Measurements from ENCODE around the gene IGFLR1. TPM values are rescaled to one million over a fixed set of nuclear protein-coding genes. Genes with fewer than 3 reads are reported as not detected.

Gene IGFLR1
- total RNA-seq, 5 donors from 2014 or later (not counting 1 experiment from before 2014, with no cell fraction given): 54.7 to 123 (median 98.1) TPM

DNA sequence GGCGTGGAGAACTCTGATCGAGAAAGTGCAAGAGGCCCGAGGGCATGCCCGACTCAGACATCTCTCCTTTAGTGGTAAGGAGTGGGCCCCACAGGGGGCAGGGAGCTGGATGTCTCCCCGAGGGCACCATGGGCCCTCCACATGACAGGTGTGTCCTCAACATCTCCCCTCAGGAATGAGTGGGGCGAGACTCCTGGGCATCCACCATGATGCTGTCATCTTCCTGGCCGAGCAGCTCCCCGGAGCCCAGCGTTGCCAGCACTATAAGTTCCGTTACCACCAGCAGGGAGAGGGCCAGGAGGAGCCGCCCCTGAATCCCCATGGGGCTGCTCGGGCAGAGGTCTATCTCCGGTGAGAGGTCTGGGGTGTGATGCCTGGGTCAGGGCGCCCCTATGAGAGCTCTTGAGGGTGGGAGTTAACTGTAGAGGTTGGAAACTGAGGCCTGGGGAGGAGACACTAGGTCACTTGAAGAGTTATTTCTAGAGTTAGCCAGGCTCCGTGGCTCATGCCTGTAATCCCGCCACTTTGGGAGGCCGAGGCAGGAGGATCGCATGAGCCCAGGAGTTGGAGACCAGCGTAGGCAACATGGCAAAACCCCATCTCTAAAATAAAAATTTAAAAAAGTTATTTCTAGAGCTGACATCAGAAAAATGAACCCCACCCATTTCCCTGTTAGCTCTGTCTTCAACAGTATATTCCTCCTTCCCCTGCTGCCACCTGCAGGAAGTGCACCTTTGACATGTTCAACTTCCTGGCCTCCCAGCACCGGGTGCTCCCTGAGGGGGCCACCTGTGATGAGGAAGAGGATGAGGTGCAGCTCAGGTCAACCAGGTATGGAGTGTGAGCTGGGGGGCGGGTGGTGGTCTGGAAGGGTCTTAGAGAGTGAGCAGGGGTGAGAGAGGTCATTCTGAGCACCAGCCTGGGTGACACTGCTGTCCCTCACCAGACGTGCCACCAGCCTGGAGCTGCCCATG lies 5.1 kb downstream of the IGFLR1 start:
- Histone ChIP-seq H3K4me1 (ENCODE audit: control insufficient read depth in 1 of 2, extremely low read depth in 1 of 2, insufficient read depth in 2 of 2, low read length in 2 of 2) (peaks cover 0 to 45% of the 10 kb centered on the region in 2 experiments), H3K27me3 (replicated peaks in 1 of 2; ENCODE audit: control insufficient read depth in 2 of 2, extremely low read depth in 1 of 2, insufficient read depth in 2 of 2, low read length in 1 of 2) (no peaks in the 10 kb centered on the region), H3K36me3 (ENCODE audit: control insufficient read depth in 2 of 2, extremely low read depth in 1 of 2, insufficient read depth in 1 of 2, low read length in 1 of 2) (peaks cover 12 to 64% of the 10 kb centered on the region in 2 donors), H3K27ac (ENCODE audit: low read length) (no peak overlapping the region), H3K9me3 (no peaks in the 10 kb centered on the region), H3K4me3 (ENCODE audit: control insufficient read depth in 1 of 2, extremely low read depth in 1 of 2, low read length in 1 of 2) (no peak overlapping the region)
- WGBS (ENCODE audit: insufficient coverage): 78% methylated on average over 11 of the region's 22 CpGs
- peak in 5 of 35 experiments; percentile 27 to 52 (median 34) for DNase-seq
- peaks cover 23% of the 10 kb centered on the region for H3K36me3 Mint-ChIP-seq
- peak overlapping the region; percentile 68 to 78 for H3K27ac Mint-ChIP-seq
- H3K9me3 Mint-ChIP-seq: no peaks in the 10 kb centered on the region
- peaks cover 35 to 52% (median 48%) of the 10 kb centered on the region in 3 donors for H3K4me1 Mint-ChIP-seq
- no peaks in the 10 kb centered on the region for H3K27me3 Mint-ChIP-seq
- ChIA-PET POLR2A (no interaction called here), CTCF (interaction anchor here (0.7 to 1.0 kb wide), 2 partner anchors 36 to 43 kb away, joined by 4 to 5 read pairs; no protein-coding TSS in a partner anchor)
- H3K4me3 Mint-ChIP-seq: no peak overlapping the region
- no peak for ATAC-seq (replicated peaks in 1 of 4)

DNA sequence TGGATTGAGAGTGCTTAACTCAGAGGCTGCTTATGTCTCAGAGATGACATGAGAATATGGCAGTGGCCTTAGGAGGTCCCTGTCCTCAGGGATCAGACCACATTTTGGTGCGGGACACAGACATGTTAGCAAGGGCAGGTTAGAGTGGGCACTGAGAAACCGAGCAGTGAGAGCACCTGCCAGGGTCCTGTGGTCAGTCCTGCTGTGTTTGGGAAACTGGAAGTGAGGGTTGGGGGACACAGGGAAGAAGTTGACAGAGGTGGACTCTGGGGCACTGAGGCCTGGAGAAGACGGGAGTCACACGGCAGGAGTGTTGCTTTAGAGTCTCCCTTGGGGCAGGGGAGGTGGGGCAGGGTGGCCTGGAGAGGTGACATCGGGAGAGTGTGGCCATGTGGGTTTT lies 7.4 kb downstream of the IGFLR1 start:
- no peaks in the 10 kb centered on the region for H3K27me3 Mint-ChIP-seq
- H3K4me1 Mint-ChIP-seq: peaks cover 33 to 53% (median 36%) of the 10 kb centered on the region in 3 donors
- H3K36me3 Mint-ChIP-seq: peaks cover 38% of the 10 kb centered on the region
- DNase-seq (no peak), ATAC-seq (replicated peaks in 1 of 4) (no peak)
- CTCF ChIA-PET: no interaction called here
- Histone ChIP-seq H3K4me3 (ENCODE audit: control insufficient read depth in 1 of 2, extremely low read depth in 1 of 2, low read length in 1 of 2) (no peak overlapping the region), H3K27me3 (replicated peaks in 1 of 2; ENCODE audit: control insufficient read depth in 2 of 2, extremely low read depth in 1 of 2, insufficient read depth in 2 of 2, low read length in 1 of 2) (no peaks in the 10 kb centered on the region), H3K4me1 (ENCODE audit: control insufficient read depth in 1 of 2, extremely low read depth in 1 of 2, insufficient read depth in 2 of 2, low read length in 2 of 2) (peaks cover 0 to 23% of the 10 kb centered on the region in 2 experiments), H3K9me3 (no peaks in the 10 kb centered on the region), H3K27ac (ENCODE audit: low read length) (no peak overlapping the region), H3K36me3 (ENCODE audit: control insufficient read depth in 2 of 2, extremely low read depth in 1 of 2, insufficient read depth in 1 of 2, low read length in 1 of 2) (peaks cover 23 to 87% of the 10 kb centered on the region in 2 donors)
- POLR2A ChIA-PET: no interaction called here
- 93% methylated on average over 4 of the region's 5 CpGs for WGBS (ENCODE audit: insufficient coverage)
- no peaks in the 10 kb centered on the region for H3K9me3 Mint-ChIP-seq
- peak overlapping the region; percentile 19 to 77 for H3K27ac Mint-ChIP-seq
- no peak overlapping the region for H3K4me3 Mint-ChIP-seq

DNA sequence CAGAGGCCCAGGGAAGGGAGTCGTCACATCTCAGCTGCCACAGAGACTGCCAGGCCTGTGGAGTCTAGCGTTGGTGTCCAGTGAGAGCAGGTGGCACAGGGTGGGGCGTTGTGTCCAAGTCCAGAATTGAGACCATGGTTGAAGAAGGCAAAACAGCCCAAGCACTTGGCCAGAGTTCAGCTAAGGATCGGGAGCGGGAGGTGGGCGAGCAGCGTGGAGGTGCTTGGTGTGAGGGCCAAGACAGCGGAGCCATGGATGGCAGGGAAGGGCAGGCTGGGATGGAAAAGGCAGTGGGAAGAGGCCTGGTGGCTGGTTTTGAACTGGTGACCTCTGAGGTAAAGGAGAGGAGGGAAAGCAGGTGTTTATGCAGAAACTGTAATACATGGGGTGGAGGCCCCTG lies 8.0 kb downstream of the IGFLR1 start:
- Histone ChIP-seq H3K27me3 (replicated peaks in 1 of 2; ENCODE audit: control insufficient read depth in 2 of 2, extremely low read depth in 1 of 2, insufficient read depth in 2 of 2, low read length in 1 of 2) (no peaks in the 10 kb centered on the region), H3K4me3 (ENCODE audit: control insufficient read depth in 1 of 2, extremely low read depth in 1 of 2, low read length in 1 of 2) (no peak overlapping the region), H3K9me3 (no peaks in the 10 kb centered on the region), H3K36me3 (ENCODE audit: control insufficient read depth in 2 of 2, extremely low read depth in 1 of 2, insufficient read depth in 1 of 2, low read length in 1 of 2) (peaks cover 23 to 88% of the 10 kb centered on the region in 2 donors), H3K27ac (ENCODE audit: low read length) (no peak overlapping the region), H3K4me1 (ENCODE audit: control insufficient read depth in 1 of 2, extremely low read depth in 1 of 2, insufficient read depth in 2 of 2, low read length in 2 of 2) (peaks cover 0 to 17% of the 10 kb centered on the region in 2 experiments)
- H3K4me3 Mint-ChIP-seq: no peak overlapping the region
- H3K4me1 Mint-ChIP-seq: peaks cover 28 to 50% (median 31%) of the 10 kb centered on the region in 3 donors
- peak overlapping the region; percentile 67 to 77 for H3K27ac Mint-ChIP-seq
- 97% methylated on average over 8 of the region's 8 CpGs for WGBS (ENCODE audit: insufficient coverage)
- peaks cover 44% of the 10 kb centered on the region for H3K36me3 Mint-ChIP-seq
- no peaks in the 10 kb centered on the region for H3K9me3 Mint-ChIP-seq
- DNase-seq (no peak), ATAC-seq (replicated peaks in 1 of 4) (no peak)
- ChIA-PET POLR2A (no interaction called here), CTCF (no interaction called here)
- no peaks in the 10 kb centered on the region for H3K27me3 Mint-ChIP-seq

DNA sequence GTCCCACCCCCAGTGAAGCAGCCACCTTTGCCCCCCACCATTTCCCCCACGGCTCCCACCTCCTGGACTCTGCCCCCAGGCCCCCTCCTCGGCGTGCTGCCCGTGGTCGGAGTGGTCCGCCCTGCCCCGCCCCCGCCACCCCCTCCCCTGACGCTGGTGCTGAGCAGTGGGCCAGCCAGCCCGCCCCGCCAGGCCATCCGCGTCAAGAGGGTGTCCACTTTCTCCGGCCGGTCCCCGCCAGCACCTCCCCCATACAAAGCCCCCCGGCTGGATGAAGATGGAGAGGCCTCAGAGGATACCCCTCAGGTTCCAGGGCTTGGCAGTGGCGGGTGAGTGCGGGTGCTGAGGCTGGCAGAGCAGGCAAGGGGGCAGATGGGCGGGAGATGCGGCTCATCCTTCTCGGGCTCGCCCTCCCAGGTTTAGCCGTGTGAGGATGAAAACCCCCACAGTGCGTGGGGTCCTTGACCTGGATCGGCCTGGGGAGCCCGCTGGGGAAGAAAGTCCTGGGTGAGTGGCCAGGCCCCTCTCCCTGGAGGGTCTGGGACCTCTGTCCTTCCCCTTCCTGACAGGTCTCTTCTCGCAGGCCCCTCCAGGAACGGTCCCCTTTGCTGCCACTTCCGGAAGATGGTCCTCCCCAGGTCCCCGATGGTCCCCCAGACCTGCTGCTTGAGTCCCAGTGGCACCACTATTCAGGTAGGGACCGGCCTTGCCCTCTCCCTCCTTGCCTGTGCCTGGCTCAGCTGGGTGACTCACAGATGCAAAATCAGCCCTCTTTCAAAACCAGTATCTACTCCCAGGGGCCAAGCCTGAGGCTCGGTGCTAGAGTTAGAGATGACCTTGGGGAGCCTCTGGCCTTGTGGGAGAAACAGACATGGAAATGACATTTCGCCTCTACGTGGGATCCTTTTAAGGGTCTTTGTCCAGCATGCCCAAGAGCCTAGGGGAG lies 8.8 kb downstream of the IGFLR1 start:
- H3K27me3 ChIP-seq (replicated peaks in 1 of 2; ENCODE audit: control insufficient read depth in 2 of 2, extremely low read depth in 1 of 2, insufficient read depth in 2 of 2, low read length in 1 of 2): no peaks in the 10 kb centered on the region
- H3K36me3 ChIP-seq (ENCODE audit: control insufficient read depth in 2 of 2, extremely low read depth in 1 of 2, insufficient read depth in 1 of 2, low read length in 1 of 2): peaks cover 23 to 88% of the 10 kb centered on the region in 2 donors
- ChIA-PET POLR2A (no interaction called here), CTCF (no interaction called here)
- peak overlapping the region in 1 of 2 donors; percentile 67 for H3K27ac Mint-ChIP-seq
- H3K36me3 Mint-ChIP-seq: peaks cover 48% of the 10 kb centered on the region
- WGBS (ENCODE audit: insufficient coverage): 96% methylated on average over 15 of the region's 35 CpGs
- no peaks in the 10 kb centered on the region for H3K27me3 Mint-ChIP-seq
- H3K9me3 Mint-ChIP-seq: no peaks in the 10 kb centered on the region
- no peak overlapping the region for H3K27ac ChIP-seq (ENCODE audit: low read length)
- no peak overlapping the region for H3K4me3 Mint-ChIP-seq
- DNase-seq: no peak
- ATAC-seq (replicated peaks in 1 of 4): no peak
- peaks cover 0 to 15% of the 10 kb centered on the region in 2 experiments for H3K4me1 ChIP-seq (ENCODE audit: control insufficient read depth in 1 of 2, extremely low read depth in 1 of 2, insufficient read depth in 2 of 2, low read length in 2 of 2)
- peaks cover 21 to 42% (median 24%) of the 10 kb centered on the region in 3 donors for H3K4me1 Mint-ChIP-seq
- H3K4me3 ChIP-seq (ENCODE audit: control insufficient read depth in 1 of 2, extremely low read depth in 1 of 2, low read length in 1 of 2): no peak overlapping the region
- no peaks in the 10 kb centered on the region for H3K9me3 ChIP-seq

DNA sequence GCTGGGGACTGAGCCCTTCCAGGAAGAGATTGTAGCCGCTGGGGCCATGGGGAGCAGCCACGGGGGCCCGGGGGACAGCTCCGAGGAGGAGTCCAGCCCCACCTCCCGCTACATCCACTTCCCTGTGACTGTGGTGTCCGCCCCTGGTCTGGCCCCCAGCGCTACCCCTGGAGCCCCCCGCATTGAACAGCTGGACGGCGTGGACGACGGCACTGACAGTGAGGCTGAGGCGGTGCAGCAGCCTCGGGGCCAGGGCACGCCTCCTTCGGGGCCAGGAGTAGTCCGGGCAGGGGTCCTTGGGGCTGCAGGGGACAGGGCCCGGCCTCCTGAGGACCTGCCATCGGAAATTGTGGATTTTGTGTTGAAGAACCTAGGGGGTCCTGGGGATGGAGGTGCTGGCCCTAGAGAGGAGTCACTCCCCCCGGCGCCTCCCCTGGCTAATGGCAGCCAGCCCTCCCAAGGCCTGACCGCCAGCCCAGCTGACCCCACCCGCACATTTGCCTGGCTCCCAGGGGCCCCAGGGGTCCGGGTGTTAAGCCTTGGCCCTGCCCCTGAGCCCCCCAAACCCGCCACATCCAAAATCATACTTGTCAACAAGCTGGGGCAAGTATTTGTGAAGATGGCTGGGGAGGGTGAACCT lies 9.6 kb downstream of the IGFLR1 start:
- Mint-ChIP-seq H3K27ac (no peak overlapping the region), H3K4me1 (peaks cover 21 to 35% (median 23%) of the 10 kb centered on the region in 3 donors), H3K9me3 (no peaks in the 10 kb centered on the region), H3K4me3 (no peak overlapping the region), H3K36me3 (peaks cover 53% of the 10 kb centered on the region), H3K27me3 (no peaks in the 10 kb centered on the region)
- CTCF ChIA-PET: no interaction called here
- H3K27me3 ChIP-seq (replicated peaks in 1 of 2; ENCODE audit: control insufficient read depth in 2 of 2, extremely low read depth in 1 of 2, insufficient read depth in 2 of 2, low read length in 1 of 2): no peaks in the 10 kb centered on the region
- H3K27ac ChIP-seq (ENCODE audit: low read length): no peak overlapping the region
- peaks cover 0 to 12% of the 10 kb centered on the region in 2 experiments for H3K4me1 ChIP-seq (ENCODE audit: control insufficient read depth in 1 of 2, extremely low read depth in 1 of 2, insufficient read depth in 2 of 2, low read length in 2 of 2)
- POLR2A ChIA-PET: no interaction called here
- no peaks in the 10 kb centered on the region for H3K9me3 ChIP-seq
- H3K4me3 ChIP-seq (ENCODE audit: control insufficient read depth in 1 of 2, extremely low read depth in 1 of 2, low read length in 1 of 2): no peak overlapping the region
- no peak for ATAC-seq (replicated peaks in 1 of 4)
- peaks cover 25 to 88% of the 10 kb centered on the region in 2 donors for H3K36me3 ChIP-seq (ENCODE audit: control insufficient read depth in 2 of 2, extremely low read depth in 1 of 2, insufficient read depth in 1 of 2, low read length in 1 of 2)
- DNase-seq: no peak
- 98% methylated on average over 16 of the region's 25 CpGs for WGBS (ENCODE audit: insufficient coverage)

Measured in T-cell (primary cell).